PC-3 (cell line): ENCODE measurements around the gene P3H2.

Experiments
- CTCF ChIP-seq: fragments of 300-600 bp; sonication (generic); conservative IDR thresholded peaks from 2 replicates; pipeline ENCODE4 v1.5.1; 2017; ENCODE audit warnings: antibody characterized with exemption, low read depth, mild to moderate bottlenecking, low read length
- EZH2 ChIP-seq: fragments of 300-600 bp; sonication (generic); IDR thresholded peaks from one replicate; pipeline ENCODE4 v1.6.1; 2017; ENCODE audit warnings: antibody characterized with exemption, mild to moderate bottlenecking, low read length; ENCODE audit not compliant: unreplicated experiment

GRCh38 chr3:189907803-189908202 is 212.9 kb downstream of the P3H2 start:
- TF ChIP-seq CTCF (no peak), EZH2 (no peak)
